DND-41 (cell line): ENCODE data around the gene SOX6.

ENCODE experiments used
- EZH2 ChIP-seq: IDR thresholded peaks from 3 replicates; pipeline ENCODE4 v1.6.1; 2012; ENCODE audit warnings: borderline replicate concordance, low read depth, mild to moderate bottlenecking, moderate library complexity, low read length, inconsistent platforms; ENCODE audit not compliant: severe bottlenecking
- TF ChIP-seq, protein P1 (sequence below): IDR thresholded peaks from 2 replicates; pipeline ENCODE4 v1.5.1; 2012; ENCODE audit warnings: borderline replicate concordance, low read length, moderate library complexity, mild to moderate bottlenecking; ENCODE audit not compliant: poor library complexity, severe bottlenecking; ENCODE audit errors: extremely low read depth

DNA sequence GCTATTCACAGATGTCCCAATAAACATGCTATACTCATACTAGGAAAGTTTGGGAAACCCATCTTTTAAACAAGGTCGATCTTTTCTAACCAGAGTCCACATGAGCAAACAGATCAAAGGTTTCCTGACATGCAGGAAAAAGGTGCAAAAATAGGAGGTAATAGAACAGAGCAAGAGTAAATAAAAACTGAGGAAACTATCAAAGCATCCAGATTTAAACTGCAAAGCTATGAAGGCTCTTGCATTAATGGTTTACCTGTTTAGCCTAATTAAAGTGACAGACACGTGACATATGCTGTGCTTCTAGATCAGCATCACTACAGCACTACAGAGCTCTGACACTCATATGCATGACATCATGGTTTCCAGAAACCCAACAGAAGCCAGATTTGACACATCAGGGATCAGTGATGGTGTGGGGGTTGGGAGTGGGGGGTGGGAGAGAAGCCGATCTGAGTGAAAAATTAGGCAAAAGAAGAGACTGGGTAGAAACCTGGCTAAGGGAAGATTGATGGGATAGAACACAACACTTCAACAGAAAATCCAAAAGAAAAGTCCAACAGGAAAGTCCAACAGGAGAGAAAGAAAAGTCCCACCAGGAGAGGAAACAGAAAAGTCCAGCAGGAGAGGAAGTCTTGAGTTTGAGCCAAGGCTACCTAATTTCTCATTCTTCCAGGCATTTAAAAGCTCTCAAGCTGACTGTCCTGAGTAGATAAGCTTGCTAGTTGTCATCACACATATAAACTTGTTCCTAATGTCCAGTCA is 262.3 kb downstream of the SOX6 start:
- TF ChIP-seq, protein P1, sequence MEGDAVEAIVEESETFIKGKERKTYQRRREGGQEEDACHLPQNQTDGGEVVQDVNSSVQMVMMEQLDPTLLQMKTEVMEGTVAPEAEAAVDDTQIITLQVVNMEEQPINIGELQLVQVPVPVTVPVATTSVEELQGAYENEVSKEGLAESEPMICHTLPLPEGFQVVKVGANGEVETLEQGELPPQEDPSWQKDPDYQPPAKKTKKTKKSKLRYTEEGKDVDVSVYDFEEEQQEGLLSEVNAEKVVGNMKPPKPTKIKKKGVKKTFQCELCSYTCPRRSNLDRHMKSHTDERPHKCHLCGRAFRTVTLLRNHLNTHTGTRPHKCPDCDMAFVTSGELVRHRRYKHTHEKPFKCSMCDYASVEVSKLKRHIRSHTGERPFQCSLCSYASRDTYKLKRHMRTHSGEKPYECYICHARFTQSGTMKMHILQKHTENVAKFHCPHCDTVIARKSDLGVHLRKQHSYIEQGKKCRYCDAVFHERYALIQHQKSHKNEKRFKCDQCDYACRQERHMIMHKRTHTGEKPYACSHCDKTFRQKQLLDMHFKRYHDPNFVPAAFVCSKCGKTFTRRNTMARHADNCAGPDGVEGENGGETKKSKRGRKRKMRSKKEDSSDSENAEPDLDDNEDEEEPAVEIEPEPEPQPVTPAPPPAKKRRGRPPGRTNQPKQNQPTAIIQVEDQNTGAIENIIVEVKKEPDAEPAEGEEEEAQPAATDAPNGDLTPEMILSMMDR, result no peak
- no peak for TF ChIP-seq EZH2
